ENCODE data around the gene SCN5A.

SCN5A gene

GRCh38 chr3:38564631-38565338 is 84.7 kb downstream of the SCN5A start:
- Mint-ChIP-seq H3K27me3 (ENCODE audit: low read depth) (no peaks in the 10 kb centered on the region), H3K4me1 (ENCODE audit: low read depth) (no peaks in the 10 kb centered on the region), H3K4me3 (no peak overlapping the region), H3K9me3 (no peaks in the 10 kb centered on the region), H3K27ac (no peak overlapping the region), H3K36me3 (ENCODE audit: low read depth) (no peaks in the 10 kb centered on the region)

GRCh38 chr3:38563886-38564270 is 85.6 kb downstream of the SCN5A start:
- Mint-ChIP-seq H3K9me3 (no peaks in the 10 kb centered on the region), H3K27me3 (ENCODE audit: low read depth) (no peaks in the 10 kb centered on the region), H3K4me1 (ENCODE audit: low read depth) (no peaks in the 10 kb centered on the region), H3K27ac (no peak overlapping the region), H3K36me3 (ENCODE audit: low read depth) (no peaks in the 10 kb centered on the region), H3K4me3 (no peak overlapping the region)

GRCh38 chr3:38563070-38563885 is 86.2 kb downstream of the SCN5A start:
- H3K36me3 Mint-ChIP-seq (ENCODE audit: low read depth) = no peaks in the 10 kb centered on the region
- no peaks in the 10 kb centered on the region for H3K9me3 Mint-ChIP-seq
- H3K27me3 Mint-ChIP-seq (ENCODE audit: low read depth) = no peaks in the 10 kb centered on the region
- no peaks in the 10 kb centered on the region for H3K4me1 Mint-ChIP-seq (ENCODE audit: low read depth)
- no peak overlapping the region for H3K4me3 Mint-ChIP-seq
- no peak overlapping the region for H3K27ac Mint-ChIP-seq

- Mint-ChIP-seq H3K4me1 (ENCODE audit: low read depth) (no peaks in the 10 kb centered on the region), H3K27me3 (ENCODE audit: low read depth) (peaks cover 3% of the 10 kb centered on the region), H3K36me3 (ENCODE audit: low read depth) (no peaks in the 10 kb centered on the region), H3K9me3 (no peaks in the 10 kb centered on the region), H3K27ac (no peak overlapping the region), H3K4me3 (no peak overlapping the region)
These were observed 87.0 kb downstream of the SCN5A start for GRCh38 chr3:38562467-38562925.

- Mint-ChIP-seq H3K27me3 (ENCODE audit: low read depth) (peaks cover 3% of the 10 kb centered on the region), H3K27ac (no peak overlapping the region), H3K36me3 (ENCODE audit: low read depth) (no peaks in the 10 kb centered on the region)
These were observed 87.6 kb downstream of the SCN5A start for GRCh38 chr3:38561746-38562466.

GRCh38 chr3:38560996-38561717 is 88.3 kb downstream of the SCN5A start:
- H3K4me1 Mint-ChIP-seq (ENCODE audit: low read depth) = no peaks in the 10 kb centered on the region
- H3K4me3 Mint-ChIP-seq = no peak overlapping the region
- H3K27me3 Mint-ChIP-seq (ENCODE audit: low read depth) = peaks cover 3% of the 10 kb centered on the region
- H3K27ac Mint-ChIP-seq = no peak overlapping the region
- no peaks in the 10 kb centered on the region for H3K9me3 Mint-ChIP-seq
- no peaks in the 10 kb centered on the region for H3K36me3 Mint-ChIP-seq (ENCODE audit: low read depth)

More at GRCh38 chr3:38561746-38562466, 87.6 kb downstream of the SCN5A start:
- Mint-ChIP-seq H3K9me3 (no peaks in the 10 kb centered on the region), H3K4me1 (ENCODE audit: low read depth) (no peaks in the 10 kb centered on the region), H3K4me3 (no peak overlapping the region)

- H3K4me3 Mint-ChIP-seq = no peak overlapping the region
- H3K36me3 Mint-ChIP-seq (ENCODE audit: low read depth) = no peaks in the 10 kb centered on the region
- peaks cover 3% of the 10 kb centered on the region for H3K27me3 Mint-ChIP-seq (ENCODE audit: low read depth)
- no peaks in the 10 kb centered on the region for H3K9me3 Mint-ChIP-seq
- no peak overlapping the region for H3K27ac Mint-ChIP-seq
- no peaks in the 10 kb centered on the region for H3K4me1 Mint-ChIP-seq (ENCODE audit: low read depth)
These were observed 89.2 kb downstream of the SCN5A start for GRCh38 chr3:38560284-38560683.

GRCh38 chr3:38558864-38559263 is 90.6 kb downstream of the SCN5A start:
- Mint-ChIP-seq H3K4me3 (no peak overlapping the region), H3K4me1 (ENCODE audit: low read depth) (no peaks in the 10 kb centered on the region), H3K36me3 (ENCODE audit: low read depth) (no peaks in the 10 kb centered on the region), H3K9me3 (no peaks in the 10 kb centered on the region), H3K27ac (no peak overlapping the region), H3K27me3 (ENCODE audit: low read depth) (peaks cover 3% of the 10 kb centered on the region)

GRCh38 chr3:38556640-38557358 is 92.7 kb downstream of the SCN5A start:
- Mint-ChIP-seq H3K27me3 (ENCODE audit: low read depth) (peaks cover 3% of the 10 kb centered on the region), H3K4me3 (no peak overlapping the region), H3K36me3 (ENCODE audit: low read depth) (no peaks in the 10 kb centered on the region), H3K4me1 (ENCODE audit: low read depth) (no peaks in the 10 kb centered on the region), H3K9me3 (no peaks in the 10 kb centered on the region), H3K27ac (no peak overlapping the region)

GRCh38 chr3:38555926-38556325 is 93.6 kb downstream of the SCN5A start:
- no peak overlapping the region for H3K27ac Mint-ChIP-seq
- no peaks in the 10 kb centered on the region for H3K9me3 Mint-ChIP-seq
- H3K4me3 Mint-ChIP-seq = no peak overlapping the region
- H3K27me3 Mint-ChIP-seq (ENCODE audit: low read depth) = peaks cover 3% of the 10 kb centered on the region
- no peaks in the 10 kb centered on the region for H3K36me3 Mint-ChIP-seq (ENCODE audit: low read depth)
- H3K4me1 Mint-ChIP-seq (ENCODE audit: low read depth) = no peaks in the 10 kb centered on the region

- Mint-ChIP-seq H3K4me1 (ENCODE audit: low read depth) (no peaks in the 10 kb centered on the region), H3K27ac (no peak overlapping the region), H3K9me3 (no peaks in the 10 kb centered on the region), H3K36me3 (ENCODE audit: low read depth) (no peaks in the 10 kb centered on the region), H3K4me3 (no peak overlapping the region), H3K27me3 (ENCODE audit: low read depth) (peaks cover 3% of the 10 kb centered on the region)
These were observed 94.2 kb downstream of the SCN5A start for GRCh38 chr3:38555149-38555840.

- H3K9me3 Mint-ChIP-seq = no peaks in the 10 kb centered on the region
- H3K36me3 Mint-ChIP-seq (ENCODE audit: low read depth) = no peaks in the 10 kb centered on the region
- H3K27ac Mint-ChIP-seq = no peak overlapping the region
- H3K4me1 Mint-ChIP-seq (ENCODE audit: low read depth) = no peaks in the 10 kb centered on the region
- H3K4me3 Mint-ChIP-seq = no peak overlapping the region
- H3K27me3 Mint-ChIP-seq (ENCODE audit: low read depth) = peaks cover 3% of the 10 kb centered on the region
These were observed 95.2 kb downstream of the SCN5A start for GRCh38 chr3:38554127-38554827.

- no peaks in the 10 kb centered on the region for H3K9me3 Mint-ChIP-seq
- no peaks in the 10 kb centered on the region for H3K4me1 Mint-ChIP-seq (ENCODE audit: low read depth)
- no peak overlapping the region for H3K4me3 Mint-ChIP-seq
- peaks cover 3% of the 10 kb centered on the region for H3K27me3 Mint-ChIP-seq (ENCODE audit: low read depth)
- H3K27ac Mint-ChIP-seq = no peak overlapping the region
- H3K36me3 Mint-ChIP-seq (ENCODE audit: low read depth) = no peaks in the 10 kb centered on the region
These were observed 96.4 kb downstream of the SCN5A start for GRCh38 chr3:38553071-38553470.
